HG03095 (cell line): ENCODE measurements around the gene ZNF782.
A peak's percentile ranks its signal among the peaks of the same experiment; 100 is the strongest.
"Not testable (repeated sequence)": the region's sequence is repeated elsewhere in the genome, so short reads cannot be mapped to it uniquely, and the experiment has no call there.

Experiments used
- ATAC-seq: cut with Tn5 transposase; IDR thresholded peaks from one replicate; pipeline ENCODE4 v1.9.1; 2021; ENCODE audit warnings: moderate library complexity; ENCODE audit not compliant: unreplicated experiment

ZNF782 gene

GRCh38 chr9:96854651-96855273 is 448 bp upstream of the ZNF782 start:
- ATAC-seq, result no peak

- ATAC-seq, result no peak
Measured at GRCh38 chr9:96852676-96853075, 1.6 kb downstream of the ZNF782 start.

GRCh38 chr9:96844040-96844439 is 10.3 kb downstream of the ZNF782 start:
- no peak for ATAC-seq

DNA sequence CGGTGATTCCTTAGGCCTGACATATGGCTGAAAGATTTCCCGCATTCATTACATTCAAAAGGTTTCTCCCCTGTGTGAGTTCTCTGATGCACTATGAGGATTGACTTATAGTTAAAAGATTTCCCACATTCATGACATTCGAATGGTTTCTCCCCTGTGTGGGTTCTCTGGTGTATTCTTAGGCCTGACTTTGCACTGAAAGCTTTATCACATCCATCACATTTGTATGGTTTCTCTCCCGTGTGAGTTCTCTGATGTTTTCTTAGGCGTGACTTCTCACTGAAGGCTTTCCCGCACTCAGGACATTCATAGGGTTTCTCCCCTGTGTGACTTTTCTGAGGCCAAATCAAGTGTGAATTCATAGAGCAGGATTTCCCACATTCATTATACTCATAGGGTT is 35.8 kb downstream of the ZNF782 start:
- no peak for ATAC-seq

DNA sequence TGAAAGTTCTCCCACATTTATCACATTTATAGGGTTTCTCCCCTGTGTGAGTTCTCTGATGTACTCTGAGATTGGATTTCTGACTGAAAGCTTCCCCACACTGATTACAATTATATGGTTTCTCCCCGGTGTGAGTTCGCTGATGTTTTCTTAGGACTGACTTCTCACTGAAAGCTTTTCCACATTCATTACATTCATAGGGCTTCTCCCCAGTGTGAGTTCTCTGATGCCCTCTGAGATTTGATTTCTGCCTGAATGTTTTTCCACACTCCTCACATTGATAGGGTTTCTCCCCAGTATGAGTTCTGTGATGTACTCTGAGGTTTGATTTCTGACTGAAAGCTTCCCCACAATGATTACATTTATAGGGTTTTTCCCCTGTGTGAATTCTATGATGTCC is 36.3 kb downstream of the ZNF782 start:
- ATAC-seq, result no peak

DNA sequence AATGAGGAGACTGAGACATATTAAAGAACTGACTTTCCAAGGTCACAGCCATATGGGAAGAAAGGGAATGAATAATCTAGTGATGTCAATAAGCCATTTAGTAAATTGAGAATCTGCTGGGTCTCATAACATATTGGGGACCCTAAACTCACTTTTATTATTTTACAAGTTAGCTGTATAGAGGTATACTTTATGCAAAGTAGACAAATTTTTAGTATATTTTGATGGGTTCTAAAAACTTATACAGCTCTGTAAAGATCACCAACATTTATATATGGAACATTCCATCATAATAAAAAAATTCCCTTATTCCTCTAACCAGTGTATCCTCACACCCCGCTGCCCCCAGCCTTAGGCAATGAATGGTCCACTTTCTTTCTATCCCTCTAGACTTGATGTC is 40.7 kb downstream of the ZNF782 start:
- no peak for ATAC-seq

GRCh38 chr9:96798959-96799358 is 55.4 kb downstream of the ZNF782 start:
- ATAC-seq, result not testable (repeated sequence)

DNA sequence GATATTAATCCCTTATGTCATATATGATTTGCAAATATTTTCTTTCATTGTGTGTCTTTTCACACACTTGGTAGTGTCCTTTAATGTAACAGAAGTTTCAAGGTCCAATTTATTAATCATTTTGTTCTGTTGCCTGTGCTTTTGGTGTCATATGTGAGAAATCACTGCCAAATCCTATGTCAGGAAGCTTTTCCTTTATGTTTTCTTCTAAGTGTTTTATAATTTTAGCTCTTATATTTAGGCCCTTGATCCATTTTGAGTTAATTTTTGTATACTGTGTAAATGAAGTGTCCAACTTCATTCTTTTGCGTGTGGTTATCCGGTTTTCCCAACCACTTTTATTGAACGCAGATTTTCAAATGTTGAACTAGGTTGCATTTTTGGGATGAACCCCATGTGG is 70.3 kb downstream of the ZNF782 start:
- ATAC-seq, result no peak

- no peak for ATAC-seq
Measured at GRCh38 chr9:96782235-96782634, 72.1 kb downstream of the ZNF782 start.

DNA sequence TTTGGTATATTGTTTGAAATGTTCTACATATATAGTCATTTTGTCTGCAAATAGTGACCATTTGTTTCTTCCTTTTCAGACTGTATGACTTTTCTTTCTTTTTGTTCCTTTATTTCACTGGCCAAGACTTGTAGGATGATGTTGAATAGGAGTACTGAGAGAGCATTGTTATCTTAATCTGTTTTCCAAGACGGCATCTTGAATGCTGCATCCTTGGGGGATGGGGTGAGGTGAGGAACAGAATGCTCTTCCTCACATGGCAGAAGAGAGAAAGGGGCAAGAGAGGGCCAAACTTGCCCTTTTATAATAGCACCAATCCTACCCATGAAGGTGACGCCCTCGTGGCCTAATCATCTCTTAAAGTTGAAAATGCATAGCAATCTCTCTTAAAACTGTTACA is 72.8 kb downstream of the ZNF782 start:
- ATAC-seq, result no peak

GRCh38 chr9:96779089-96779488 is 75.2 kb downstream of the ZNF782 start:
- ATAC-seq, result no peak

DNA sequence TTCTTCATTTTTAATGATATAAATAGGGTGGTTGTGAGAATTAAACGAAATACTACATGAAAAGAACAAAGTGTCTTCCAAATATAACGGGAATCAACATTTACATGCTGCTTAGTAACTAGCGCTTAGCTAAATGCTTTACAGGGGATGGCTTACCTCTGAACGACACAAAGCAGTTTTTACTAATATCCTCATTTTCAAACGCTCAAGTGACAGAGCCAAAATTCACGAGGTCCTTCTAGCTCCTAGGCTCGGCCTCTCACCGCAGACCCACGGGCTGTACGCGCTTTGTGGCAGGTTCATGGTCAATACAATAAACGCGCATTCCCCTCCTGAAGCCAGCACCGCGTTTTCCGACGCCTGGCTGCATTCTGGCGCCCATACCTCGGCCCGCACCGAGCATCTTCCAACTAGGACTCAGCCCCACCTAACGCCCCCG is 76.9 kb downstream of the ZNF782 start:
- peak; percentile 23 for ATAC-seq

DNA sequence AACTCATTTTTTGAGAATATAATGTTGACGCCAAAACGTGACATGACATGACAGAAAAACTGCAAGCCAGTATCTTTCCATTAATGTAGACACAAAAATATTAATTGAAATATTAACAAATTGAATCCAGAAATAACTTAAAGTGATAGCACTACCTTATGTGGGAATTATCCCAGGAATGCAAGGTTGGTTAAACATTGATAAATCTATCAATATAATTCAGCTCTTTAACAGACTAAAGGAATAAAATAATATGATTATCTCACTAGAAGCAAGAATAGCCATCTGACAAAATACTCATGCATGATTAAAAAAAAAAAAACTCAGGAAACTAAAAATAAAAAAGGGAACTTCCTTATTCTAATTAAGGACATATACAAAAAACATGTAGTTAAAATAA is 83.2 kb downstream of the ZNF782 start:
- no peak for ATAC-seq

- no peak for ATAC-seq
Measured at GRCh38 chr9:96769989-96770388, 84.3 kb downstream of the ZNF782 start.
